Endodermal cell (in vitro differentiated cells): ENCODE measurements around the gene BMPR1B. TPM values are rescaled to one million over a fixed set of nuclear protein-coding genes. Genes with fewer than 3 reads are reported as not detected.
A peak's percentile ranks its signal among the peaks of the same experiment; 100 is the strongest.

Experiments
- DNase-seq: peaks from one replicate; pipeline ENCODE4 v3.0.0-alpha.2; 2017
- H3K27ac ChIP-seq: 2 replicates; pipeline ENCODE4 v1.5.1; 2013; ENCODE audit warnings: mild to moderate bottlenecking, low read depth, low read length, moderate library complexity
- H3K27me3 ChIP-seq: 2 replicates; pipeline ENCODE4 v1.6.1; 2013; ENCODE audit warnings: mild to moderate bottlenecking, low read length, moderate library complexity; ENCODE audit not compliant: insufficient read depth, control insufficient read depth, poor library complexity, severe bottlenecking
- H3K36me3 ChIP-seq: 2 replicates; pipeline ENCODE4 v1.7.0; 2013; ENCODE audit warnings: mild to moderate bottlenecking, low read length, moderate library complexity; ENCODE audit not compliant: control insufficient read depth, insufficient read depth
- H3K4me1 ChIP-seq: one replicate; pipeline ENCODE4 v1.7.0; 2013; ENCODE audit warnings: low read length; ENCODE audit not compliant: control insufficient read depth, insufficient read depth
- H3K4me3 ChIP-seq: 2 replicates; pipeline ENCODE4 v1.5.1; 2013; ENCODE audit warnings: mild to moderate bottlenecking, low read length, moderate library complexity
- H3K9ac ChIP-seq: 2 replicates; pipeline ENCODE4 v1.6.1; 2013; ENCODE audit warnings: mild to moderate bottlenecking, low read length, moderate library complexity; ENCODE audit not compliant: poor library complexity, severe bottlenecking; ENCODE audit errors: extremely low read depth
- H3K9me3 ChIP-seq: 2 replicates; pipeline ENCODE4 v1.6.1; 2013; ENCODE audit warnings: mild to moderate bottlenecking, low read length, moderate library complexity; ENCODE audit not compliant: control insufficient read depth
- H3K27ac Mint-ChIP-seq: 2 replicates; pipeline ENCODE4 v1.8.0; 2020; ENCODE audit warnings: mixed read lengths
- H3K27me3 Mint-ChIP-seq: 2 replicates; pipeline ENCODE4 v1.8.0; 2021; ENCODE audit warnings: mild to moderate bottlenecking, mixed read lengths; ENCODE audit not compliant: insufficient read depth
- H3K36me3 Mint-ChIP-seq: 2 replicates; pipeline ENCODE4 v1.8.0; 2020; ENCODE audit warnings: low read depth, mixed read lengths
- H3K4me1 Mint-ChIP-seq: 2 replicates; pipeline ENCODE4 v1.8.0; 2020; ENCODE audit warnings: mixed read lengths
- H3K4me3 Mint-ChIP-seq: 2 replicates; pipeline ENCODE4 v1.8.0; 2020; ENCODE audit warnings: mild to moderate bottlenecking, moderate library complexity, mixed read lengths
- H3K9me3 Mint-ChIP-seq: 2 replicates; pipeline ENCODE4 v1.8.0; 2020; ENCODE audit warnings: mild to moderate bottlenecking, mixed read lengths
- WGBS, 2 experiments: methylation state at CpG; one replicate each; pipeline versions ENCODE4 v1.1.5 to v1.1.7; 2013; ENCODE audit warnings: missing lambda C conversion rate in 2 of 2, mixed read lengths in 1 of 2; ENCODE audit not compliant: insufficient coverage in 1 of 2, insufficient read length in 1 of 2; 5-methylcytosine and 5-hydroxymethylcytosine counted together
- total RNA-seq, 2 donors: library from RNA; stranded (reverse); fragmentation: NEBNext Ultra II Directional in 1 of 2; extraction: Animal tissue kit (Norgen Biotek cat#: 25700) in 1 of 2; gene quantifications; 2 replicates in 1 of 2; 3 replicates in 1 of 2; pipeline ENCODE4 v1.2.1, GENCODE V29; 2021
- TF ChIP-seq, protein P1 (sequence below): fragments of 200-600 bp; sonication (generic); conservative IDR thresholded peaks from 2 replicates; pipeline ENCODE4 v1.5.0; 2021; ENCODE audit warnings: antibody characterized with exemption, mild to moderate bottlenecking

The BMPR1B gene
- total RNA-seq, 2 donors from 2014 or later: 2.8 to 3.6 TPM

DNA sequence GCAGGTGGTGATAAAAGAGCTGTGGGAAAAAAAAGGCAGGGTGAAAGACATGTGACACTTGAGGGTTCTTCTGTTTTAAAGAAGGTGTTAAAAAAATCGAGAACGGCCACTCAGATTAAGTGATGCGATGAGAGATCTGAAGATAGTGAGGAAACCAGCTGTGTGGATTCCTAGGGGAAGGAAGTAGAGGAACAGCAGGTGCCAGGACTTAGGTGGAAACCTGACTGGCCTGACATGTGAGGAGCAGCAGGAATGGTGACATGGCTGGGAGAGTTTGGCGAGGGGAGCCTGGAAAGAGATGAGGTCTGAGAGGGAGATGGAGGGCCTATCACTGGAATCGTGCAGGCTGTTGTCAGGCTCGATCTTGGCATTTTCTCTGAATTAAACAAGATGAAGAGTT is 55.5 kb downstream of the BMPR1B start:
- Histone ChIP-seq H3K4me3 (no peak overlapping the region), H3K27me3 (no peaks in the 10 kb centered on the region), H3K9me3 (no peaks in the 10 kb centered on the region), H3K36me3 (no peaks in the 10 kb centered on the region), H3K4me1 (no peaks in the 10 kb centered on the region), H3K27ac (no peak overlapping the region), H3K9ac (no peak overlapping the region)
- no peak overlapping the region for H3K27ac Mint-ChIP-seq
- peak; percentile 67 for DNase-seq
- no peaks in the 10 kb centered on the region for H3K27me3 Mint-ChIP-seq
- H3K9me3 Mint-ChIP-seq: no peaks in the 10 kb centered on the region
- H3K4me3 Mint-ChIP-seq: no peak overlapping the region
- H3K36me3 Mint-ChIP-seq: no peaks in the 10 kb centered on the region
- 85 to 90% methylated on average over 6 of the region's 6 CpGs for WGBS, 2 experiments
- TF ChIP-seq, protein P1, sequence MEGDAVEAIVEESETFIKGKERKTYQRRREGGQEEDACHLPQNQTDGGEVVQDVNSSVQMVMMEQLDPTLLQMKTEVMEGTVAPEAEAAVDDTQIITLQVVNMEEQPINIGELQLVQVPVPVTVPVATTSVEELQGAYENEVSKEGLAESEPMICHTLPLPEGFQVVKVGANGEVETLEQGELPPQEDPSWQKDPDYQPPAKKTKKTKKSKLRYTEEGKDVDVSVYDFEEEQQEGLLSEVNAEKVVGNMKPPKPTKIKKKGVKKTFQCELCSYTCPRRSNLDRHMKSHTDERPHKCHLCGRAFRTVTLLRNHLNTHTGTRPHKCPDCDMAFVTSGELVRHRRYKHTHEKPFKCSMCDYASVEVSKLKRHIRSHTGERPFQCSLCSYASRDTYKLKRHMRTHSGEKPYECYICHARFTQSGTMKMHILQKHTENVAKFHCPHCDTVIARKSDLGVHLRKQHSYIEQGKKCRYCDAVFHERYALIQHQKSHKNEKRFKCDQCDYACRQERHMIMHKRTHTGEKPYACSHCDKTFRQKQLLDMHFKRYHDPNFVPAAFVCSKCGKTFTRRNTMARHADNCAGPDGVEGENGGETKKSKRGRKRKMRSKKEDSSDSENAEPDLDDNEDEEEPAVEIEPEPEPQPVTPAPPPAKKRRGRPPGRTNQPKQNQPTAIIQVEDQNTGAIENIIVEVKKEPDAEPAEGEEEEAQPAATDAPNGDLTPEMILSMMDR: no peak
- peaks cover 22% of the 10 kb centered on the region for H3K4me1 Mint-ChIP-seq

DNA sequence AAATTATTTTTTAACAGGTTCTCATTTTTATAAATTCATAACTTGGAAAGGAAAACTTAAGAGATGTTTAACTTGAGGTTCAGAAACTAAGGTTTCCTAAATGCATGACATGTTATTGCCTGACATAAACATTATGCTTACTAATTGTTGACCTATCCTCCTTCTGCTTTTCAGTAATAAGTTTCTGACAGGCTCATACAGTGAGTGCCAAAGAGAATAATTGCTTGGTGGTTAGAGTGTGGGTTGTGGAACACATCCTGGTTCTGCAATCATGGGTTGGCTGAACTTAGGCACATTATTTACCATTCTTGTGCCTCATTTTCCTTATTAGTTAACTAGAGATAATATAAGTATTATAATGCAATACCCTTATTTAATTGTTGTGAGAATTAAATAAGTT is 56.5 kb downstream of the BMPR1B start:
- Histone ChIP-seq H3K4me1 (no peaks in the 10 kb centered on the region), H3K27me3 (no peaks in the 10 kb centered on the region), H3K36me3 (no peaks in the 10 kb centered on the region), H3K9ac (no peak overlapping the region), H3K9me3 (no peaks in the 10 kb centered on the region), H3K4me3 (no peak overlapping the region), H3K27ac (no peak overlapping the region)
- no peak overlapping the region for H3K4me3 Mint-ChIP-seq
- H3K36me3 Mint-ChIP-seq: no peaks in the 10 kb centered on the region
- H3K27me3 Mint-ChIP-seq: no peaks in the 10 kb centered on the region
- H3K9me3 Mint-ChIP-seq: no peaks in the 10 kb centered on the region
- DNase-seq: no peak
- TF ChIP-seq, protein P1: no peak
- H3K4me1 Mint-ChIP-seq: peaks cover 23% of the 10 kb centered on the region
- H3K27ac Mint-ChIP-seq: no peak overlapping the region

DNA sequence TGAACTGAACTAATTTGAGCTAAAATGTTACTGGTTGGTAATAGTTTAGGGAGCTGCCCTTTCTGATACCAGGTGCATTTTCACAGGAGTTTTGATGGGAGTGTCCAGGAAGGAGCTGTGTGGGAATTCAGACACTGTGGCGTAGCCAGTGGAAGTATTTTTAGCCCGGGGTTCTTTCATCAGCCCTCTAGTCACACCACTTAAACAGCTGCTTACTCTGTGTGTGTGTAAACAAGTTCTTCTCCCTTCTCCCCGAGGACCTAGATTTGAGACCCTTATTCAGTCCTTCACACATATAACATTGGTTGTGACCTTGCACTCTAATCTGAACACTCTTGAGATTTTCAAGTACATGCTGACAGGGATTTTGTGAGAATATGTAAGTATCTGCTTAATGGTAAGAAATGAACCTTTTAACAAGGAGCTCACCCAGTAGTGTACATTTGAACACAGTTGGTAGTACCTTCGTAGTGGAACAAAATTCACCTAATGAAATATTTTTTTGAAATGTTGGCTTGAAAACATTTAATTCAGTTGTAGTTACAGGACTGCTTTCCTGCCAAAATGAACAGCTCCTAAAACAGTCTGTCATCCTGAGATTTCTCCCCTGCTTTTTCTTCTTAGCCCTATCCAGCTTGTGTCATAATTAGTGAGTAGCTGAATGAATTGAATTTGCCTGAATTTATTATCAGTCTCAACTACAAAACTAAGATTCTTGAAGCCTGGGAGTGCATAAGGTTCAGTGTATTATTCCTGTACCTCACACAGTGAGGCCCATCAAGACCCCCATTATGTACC is 61.8 kb downstream of the BMPR1B start:
- TF ChIP-seq, protein P1: no peak
- Mint-ChIP-seq H3K27ac (no peak overlapping the region), H3K4me1 (peaks cover 4% of the 10 kb centered on the region), H3K4me3 (no peak overlapping the region), H3K9me3 (no peaks in the 10 kb centered on the region), H3K36me3 (no peaks in the 10 kb centered on the region), H3K27me3 (no peaks in the 10 kb centered on the region)
- Histone ChIP-seq H3K9me3 (no peaks in the 10 kb centered on the region), H3K27ac (no peak overlapping the region), H3K4me1 (no peaks in the 10 kb centered on the region), H3K27me3 (no peaks in the 10 kb centered on the region), H3K4me3 (no peak overlapping the region), H3K9ac (no peak overlapping the region), H3K36me3 (no peaks in the 10 kb centered on the region)
- DNase-seq: no peak
- WGBS, 2 experiments: 83% methylated on average over 4 of the region's 4 CpGs; no CpG with 5 or more reads in 1 of the 2 experiments
